ENCODE measurements around the gene AKR7A2.
A peak's percentile ranks its signal among the peaks of the same experiment; 100 is the strongest.

Gene AKR7A2

GRCh38 chr1:19325958-19326747, 14.2 kb upstream of the AKR7A2 start:
- peaks cover 6% of the 10 kb centered on the region for H3K79me1 ChIP-seq (ENCODE audit: low read depth, low read length)
- H2BK12ac ChIP-seq (ENCODE audit: low read length) = no peak overlapping the region
- H2AFZ ChIP-seq (ENCODE audit: low read length) = no peak overlapping the region
- no peak overlapping the region for H2BK120ac ChIP-seq (ENCODE audit: low read depth, low read length)
- H3K27me3 ChIP-seq (ENCODE audit: control insufficient read depth in 3 of 3, insufficient read depth in 3 of 3, low read depth in 1 of 3, low read length in 3 of 3) = no peaks in the 10 kb centered on the region
- H3K36me3 ChIP-seq (replicated peaks in 1 of 2; ENCODE audit: control insufficient read depth in 2 of 2, insufficient read depth in 2 of 2, low read length in 2 of 2) = peaks cover 19 to 76% of the 10 kb centered on the region in 2 donors
- H3K4me2 ChIP-seq (ENCODE audit: insufficient read depth, low read length, poor library complexity, severe bottlenecking) = no peak overlapping the region
- WGBS, 2 donors (ENCODE audit: extremely low coverage in 2 of 2, insufficient read length in 2 of 2, insufficient replicate concordance in 1 of 2) = no CpG with 5 or more reads among the region's 32 CpGs
- peaks cover 0 to 2% of the 10 kb centered on the region in 2 donors for H3K9me3 ChIP-seq (replicated peaks in 1 of 2; ENCODE audit: control insufficient read depth in 2 of 2, insufficient read depth in 1 of 2, low read depth in 1 of 2, low read length in 2 of 2)
- H4K91ac ChIP-seq (ENCODE audit: low read depth, low read length, poor library complexity) = no peak overlapping the region
- H3K4me1 ChIP-seq (ENCODE audit: control insufficient read depth in 2 of 2, insufficient read depth in 1 of 2, low read depth in 1 of 2, low read length in 2 of 2) = no peaks in the 10 kb centered on the region
- H3K9ac ChIP-seq (ENCODE audit: low read depth, low read length, poor library complexity) = peak overlapping the region; percentile 44
- H4K8ac ChIP-seq (ENCODE audit: low read depth, low read length) = peak overlapping the region; percentile 43
- H3K27ac ChIP-seq (replicated peaks; ENCODE audit: low read length) = no peak overlapping the region
- H2BK5ac ChIP-seq (ENCODE audit: low read length) = no peak overlapping the region
- H3K4me3 ChIP-seq (ENCODE audit: low read length in 2 of 2) = peak overlapping the region in 1 of 2 donors; percentile 16
- peak overlapping the region; percentile 8 for H3K14ac ChIP-seq (ENCODE audit: low read length)
- H3K18ac ChIP-seq (ENCODE audit: low read length) = no peak overlapping the region
- no peak overlapping the region for H2AK5ac ChIP-seq (ENCODE audit: low read depth, low read length)
- peak overlapping the region; percentile 85 for H3K23ac ChIP-seq (ENCODE audit: low read depth, low read length, poor library complexity)
- no peak for DNase-seq (ENCODE audit: low spot score)
- H3K4ac ChIP-seq (ENCODE audit: low read length) = no peak overlapping the region
- H2BK15ac ChIP-seq (ENCODE audit: low read length) = no peak overlapping the region

DNA sequence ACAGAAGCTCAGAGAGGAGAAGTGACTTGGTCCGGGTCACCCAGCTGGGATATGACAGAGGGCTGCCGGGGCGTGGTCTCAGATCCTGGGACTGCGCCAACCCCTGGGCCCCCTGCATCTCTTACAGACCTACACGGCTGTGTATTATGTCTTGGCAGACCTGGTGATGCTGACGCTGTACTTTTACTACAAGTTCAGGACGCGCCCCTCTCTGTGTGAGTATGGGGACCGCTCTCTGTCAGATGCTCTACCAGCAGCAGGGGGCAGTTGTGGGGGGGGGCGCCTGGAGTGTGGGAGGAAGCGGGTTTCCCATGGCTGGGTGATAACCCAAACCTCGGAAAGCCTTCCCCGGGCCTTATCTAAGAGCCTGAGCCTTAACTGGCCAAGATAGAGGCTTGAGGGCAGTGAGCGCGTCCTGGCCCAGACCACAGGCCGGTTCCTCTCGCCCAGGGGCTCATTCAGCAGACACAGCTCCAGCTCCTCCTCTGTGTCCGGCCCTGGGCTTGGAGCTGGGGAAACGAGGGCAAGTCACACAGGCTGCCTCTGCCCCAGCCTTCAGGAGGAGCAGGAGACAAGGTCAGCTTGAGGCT, 13.5 kb upstream of the AKR7A2 start:
- Histone ChIP-seq H3K14ac (ENCODE audit: low read length) (no peak overlapping the region), H3K27ac (replicated peaks; ENCODE audit: low read length) (no peak overlapping the region), H3K4me3 (ENCODE audit: low read length in 2 of 2) (no peak overlapping the region), H3K4ac (ENCODE audit: low read length) (no peak overlapping the region), H3K23ac (ENCODE audit: low read depth, low read length, poor library complexity) (no peak overlapping the region), H3K27me3 (ENCODE audit: control insufficient read depth in 3 of 3, insufficient read depth in 3 of 3, low read depth in 1 of 3, low read length in 3 of 3) (no peaks in the 10 kb centered on the region), H2BK120ac (ENCODE audit: low read depth, low read length) (no peak overlapping the region), H2BK12ac (ENCODE audit: low read length) (no peak overlapping the region), H3K9ac (ENCODE audit: low read depth, low read length, poor library complexity) (no peak overlapping the region), H4K91ac (ENCODE audit: low read depth, low read length, poor library complexity) (no peak overlapping the region), H3K4me1 (ENCODE audit: control insufficient read depth in 2 of 2, insufficient read depth in 1 of 2, low read depth in 1 of 2, low read length in 2 of 2) (no peaks in the 10 kb centered on the region), H3K18ac (ENCODE audit: low read length) (no peak overlapping the region), H2BK5ac (ENCODE audit: low read length) (no peak overlapping the region), H2AK5ac (ENCODE audit: low read depth, low read length) (no peak overlapping the region), H4K8ac (ENCODE audit: low read depth, low read length) (no peak overlapping the region), H3K36me3 (replicated peaks in 1 of 2; ENCODE audit: control insufficient read depth in 2 of 2, insufficient read depth in 2 of 2, low read length in 2 of 2) (peaks cover 19 to 76% of the 10 kb centered on the region in 2 donors), H2AFZ (ENCODE audit: low read length) (no peak overlapping the region), H2BK15ac (ENCODE audit: low read length) (no peak overlapping the region), H3K4me2 (ENCODE audit: insufficient read depth, low read length, poor library complexity, severe bottlenecking) (no peak overlapping the region), H3K79me1 (ENCODE audit: low read depth, low read length) (peaks cover 6% of the 10 kb centered on the region), H3K9me3 (replicated peaks in 1 of 2; ENCODE audit: control insufficient read depth in 2 of 2, insufficient read depth in 1 of 2, low read depth in 1 of 2, low read length in 2 of 2) (peaks cover 0 to 2% of the 10 kb centered on the region in 2 donors)
- no CpG with 5 or more reads among the region's 19 CpGs for WGBS, 2 donors (ENCODE audit: extremely low coverage in 2 of 2, insufficient read length in 2 of 2, insufficient replicate concordance in 1 of 2)
- no peak for DNase-seq (ENCODE audit: low spot score)

GRCh38 chr1:19324665-19324990, 12.7 kb upstream of the AKR7A2 start:
- H3K4me1 ChIP-seq (ENCODE audit: control insufficient read depth in 2 of 2, insufficient read depth in 1 of 2, low read depth in 1 of 2, low read length in 2 of 2) = no peaks in the 10 kb centered on the region
- no CpG with 5 or more reads among the region's 9 CpGs for WGBS, 2 donors (ENCODE audit: extremely low coverage in 2 of 2, insufficient read length in 2 of 2, insufficient replicate concordance in 1 of 2)
- H2AFZ ChIP-seq (ENCODE audit: low read length) = no peak overlapping the region
- H3K4me3 ChIP-seq (ENCODE audit: low read length in 2 of 2) = no peak overlapping the region
- peaks cover 6% of the 10 kb centered on the region for H3K79me1 ChIP-seq (ENCODE audit: low read depth, low read length)
- no peak overlapping the region for H2BK12ac ChIP-seq (ENCODE audit: low read length)
- H3K14ac ChIP-seq (ENCODE audit: low read length) = no peak overlapping the region
- no peak overlapping the region for H3K4me2 ChIP-seq (ENCODE audit: insufficient read depth, low read length, poor library complexity, severe bottlenecking)
- no peak overlapping the region for H3K18ac ChIP-seq (ENCODE audit: low read length)
- no peak overlapping the region for H4K8ac ChIP-seq (ENCODE audit: low read depth, low read length)
- no peak overlapping the region for H2BK15ac ChIP-seq (ENCODE audit: low read length)
- peaks cover 19 to 72% of the 10 kb centered on the region in 2 donors for H3K36me3 ChIP-seq (replicated peaks in 1 of 2; ENCODE audit: control insufficient read depth in 2 of 2, insufficient read depth in 2 of 2, low read length in 2 of 2)
- no peak overlapping the region for H2BK120ac ChIP-seq (ENCODE audit: low read depth, low read length)
- no peak overlapping the region for H4K91ac ChIP-seq (ENCODE audit: low read depth, low read length, poor library complexity)
- no peak overlapping the region for H3K9ac ChIP-seq (ENCODE audit: low read depth, low read length, poor library complexity)
- DNase-seq (ENCODE audit: low spot score) = no peak
- peak overlapping the region; percentile 55 for H3K23ac ChIP-seq (ENCODE audit: low read depth, low read length, poor library complexity)
- H3K27me3 ChIP-seq (ENCODE audit: control insufficient read depth in 3 of 3, insufficient read depth in 3 of 3, low read depth in 1 of 3, low read length in 3 of 3) = no peaks in the 10 kb centered on the region
- no peak overlapping the region for H2BK5ac ChIP-seq (ENCODE audit: low read length)
- no peak overlapping the region for H2AK5ac ChIP-seq (ENCODE audit: low read depth, low read length)
- no peaks in the 10 kb centered on the region for H3K9me3 ChIP-seq (replicated peaks in 1 of 2; ENCODE audit: control insufficient read depth in 2 of 2, insufficient read depth in 1 of 2, low read depth in 1 of 2, low read length in 2 of 2)
- no peak overlapping the region for H3K27ac ChIP-seq (replicated peaks; ENCODE audit: low read length)
- no peak overlapping the region for H3K4ac ChIP-seq (ENCODE audit: low read length)

DNA sequence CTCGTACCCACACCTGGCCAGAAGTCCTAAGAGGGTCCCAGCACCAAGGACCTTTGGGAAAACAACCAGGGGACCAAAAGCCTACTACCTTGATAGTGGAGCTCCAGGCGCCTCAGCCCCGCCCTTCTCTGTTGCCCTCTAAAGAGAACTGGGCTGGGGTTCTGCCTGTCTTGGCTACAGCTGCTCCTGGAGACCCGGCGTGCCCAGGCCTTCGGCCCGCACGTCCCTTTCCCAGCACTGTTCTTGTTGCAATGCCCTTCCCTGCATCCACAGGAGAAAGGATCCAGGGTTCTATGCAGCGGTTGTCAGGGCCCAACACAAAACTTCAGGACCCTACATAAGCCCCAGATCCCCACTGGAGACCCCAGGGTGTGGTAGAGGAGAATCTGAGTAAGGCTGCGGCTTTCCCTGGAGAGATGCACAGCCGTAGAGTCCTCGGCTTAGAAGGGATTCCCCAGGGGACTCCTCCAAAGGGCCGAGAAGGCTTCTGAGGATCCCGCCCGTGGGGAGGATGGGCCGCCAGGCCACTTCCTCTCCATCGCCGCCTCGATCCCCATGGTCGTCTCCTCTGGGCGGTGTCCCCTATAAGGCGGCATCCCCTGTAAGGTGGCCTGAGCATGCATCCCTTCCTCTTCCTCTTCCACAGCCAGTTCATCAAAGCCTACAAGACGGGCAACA, 12.2 kb upstream of the AKR7A2 start:
- Histone ChIP-seq H3K4me3 (ENCODE audit: low read length in 2 of 2) (no peak overlapping the region), H3K14ac (ENCODE audit: low read length) (no peak overlapping the region), H2BK12ac (ENCODE audit: low read length) (no peak overlapping the region), H2BK120ac (ENCODE audit: low read depth, low read length) (no peak overlapping the region), H3K18ac (ENCODE audit: low read length) (no peak overlapping the region), H3K4me2 (ENCODE audit: insufficient read depth, low read length, poor library complexity, severe bottlenecking) (no peak overlapping the region), H3K79me1 (ENCODE audit: low read depth, low read length) (peaks cover 6% of the 10 kb centered on the region), H3K4me1 (ENCODE audit: control insufficient read depth in 2 of 2, insufficient read depth in 1 of 2, low read depth in 1 of 2, low read length in 2 of 2) (no peaks in the 10 kb centered on the region), H3K27ac (replicated peaks; ENCODE audit: low read length) (no peak overlapping the region), H2AK5ac (ENCODE audit: low read depth, low read length) (no peak overlapping the region), H2BK5ac (ENCODE audit: low read length) (no peak overlapping the region), H3K27me3 (ENCODE audit: control insufficient read depth in 3 of 3, insufficient read depth in 3 of 3, low read depth in 1 of 3, low read length in 3 of 3) (no peaks in the 10 kb centered on the region), H3K9ac (ENCODE audit: low read depth, low read length, poor library complexity) (no peak overlapping the region), H3K23ac (ENCODE audit: low read depth, low read length, poor library complexity) (peak overlapping the region; percentile 55), H3K4ac (ENCODE audit: low read length) (no peak overlapping the region), H4K8ac (ENCODE audit: low read depth, low read length) (no peak overlapping the region), H3K9me3 (replicated peaks in 1 of 2; ENCODE audit: control insufficient read depth in 2 of 2, insufficient read depth in 1 of 2, low read depth in 1 of 2, low read length in 2 of 2) (no peaks in the 10 kb centered on the region), H2BK15ac (ENCODE audit: low read length) (no peak overlapping the region), H4K91ac (ENCODE audit: low read depth, low read length, poor library complexity) (no peak overlapping the region), H2AFZ (ENCODE audit: low read length) (no peak overlapping the region), H3K36me3 (replicated peaks in 1 of 2; ENCODE audit: control insufficient read depth in 2 of 2, insufficient read depth in 2 of 2, low read length in 2 of 2) (peaks cover 19 to 72% of the 10 kb centered on the region in 2 donors)
- WGBS, 2 donors (ENCODE audit: extremely low coverage in 2 of 2, insufficient read length in 2 of 2, insufficient replicate concordance in 1 of 2) = no CpG with 5 or more reads among the region's 23 CpGs
- no peak for DNase-seq (ENCODE audit: low spot score)
